Measurements from ENCODE around the gene SLC7A5.
"Not testable (repeated sequence)": the region's sequence is repeated elsewhere in the genome, so short reads cannot be mapped to it uniquely, and the experiment has no call there.

The SLC7A5 gene

GRCh38 chr16:87822108-87822970 is 47.0 kb downstream of the SLC7A5 start:
- DNase-seq (ENCODE audit: low read depth) = no peak

- no peak for DNase-seq (ENCODE audit: low read depth)
These were observed 47.8 kb downstream of the SLC7A5 start for GRCh38 chr16:87821376-87822107.

- DNase-seq (ENCODE audit: low read depth) = no peak
These were observed 49.3 kb downstream of the SLC7A5 start for GRCh38 chr16:87819983-87820382.

- DNase-seq (ENCODE audit: low read depth) = no peak
These were observed 50.0 kb downstream of the SLC7A5 start for GRCh38 chr16:87819282-87819681.

- no peak for DNase-seq (ENCODE audit: low read depth)
These were observed 50.7 kb downstream of the SLC7A5 start for GRCh38 chr16:87818533-87819161.

- DNase-seq (ENCODE audit: low read depth) = no peak
These were observed 51.4 kb downstream of the SLC7A5 start for GRCh38 chr16:87817910-87818309.

GRCh38 chr16:87817370-87817769 is 51.9 kb downstream of the SLC7A5 start:
- not testable (repeated sequence) for DNase-seq (ENCODE audit: low read depth)

- DNase-seq (ENCODE audit: low read depth) = no peak
These were observed 52.7 kb downstream of the SLC7A5 start for GRCh38 chr16:87816507-87817100.

GRCh38 chr16:87815567-87815966 is 53.7 kb downstream of the SLC7A5 start:
- no peak for DNase-seq (ENCODE audit: low read depth)

- no peak for DNase-seq (ENCODE audit: low read depth)
These were observed 57.1 kb downstream of the SLC7A5 start for GRCh38 chr16:87812200-87812656.

GRCh38 chr16:87811454-87811853 is 57.9 kb downstream of the SLC7A5 start:
- not testable (repeated sequence) for DNase-seq (ENCODE audit: low read depth)

- DNase-seq (ENCODE audit: low read depth) = no peak
These were observed 60.0 kb downstream of the SLC7A5 start for GRCh38 chr16:87809150-87809902.

- no peak for DNase-seq (ENCODE audit: low read depth)
These were observed 61.2 kb downstream of the SLC7A5 start for GRCh38 chr16:87808108-87808507.

- peak; percentile 15 for DNase-seq (ENCODE audit: low read depth)
These were observed 62.4 kb downstream of the SLC7A5 start for GRCh38 chr16:87806641-87807546.

GRCh38 chr16:87806261-87806640 is 63.1 kb downstream of the SLC7A5 start:
- no peak for DNase-seq (ENCODE audit: low read depth)

- DNase-seq (ENCODE audit: low read depth) = no peak
These were observed 65.9 kb downstream of the SLC7A5 start for GRCh38 chr16:87803385-87803784.

- no peak for DNase-seq (ENCODE audit: low read depth)
These were observed 66.6 kb downstream of the SLC7A5 start for GRCh38 chr16:87802670-87803069.

GRCh38 chr16:87801679-87802259 is 67.5 kb downstream of the SLC7A5 start:
- DNase-seq (ENCODE audit: low read depth) = no peak

GRCh38 chr16:87800497-87800896 is 68.8 kb downstream of the SLC7A5 start:
- DNase-seq (ENCODE audit: low read depth) = no peak

GRCh38 chr16:87795336-87795735 is 74.0 kb downstream of the SLC7A5 start:
- DNase-seq (ENCODE audit: low read depth) = no peak

All from activated T-helper 1 cell treated with Interleukin-2 at 50 U/mL for 16 hours (primary cell).